ENCODE measurements around the gene P4HA3. TPM values are rescaled to one million over a fixed set of nuclear protein-coding genes. Genes with fewer than 3 reads are reported as not detected.

Gene P4HA3
- total RNA-seq, 2 experiments from 2014 or later, result not detected

DNA sequence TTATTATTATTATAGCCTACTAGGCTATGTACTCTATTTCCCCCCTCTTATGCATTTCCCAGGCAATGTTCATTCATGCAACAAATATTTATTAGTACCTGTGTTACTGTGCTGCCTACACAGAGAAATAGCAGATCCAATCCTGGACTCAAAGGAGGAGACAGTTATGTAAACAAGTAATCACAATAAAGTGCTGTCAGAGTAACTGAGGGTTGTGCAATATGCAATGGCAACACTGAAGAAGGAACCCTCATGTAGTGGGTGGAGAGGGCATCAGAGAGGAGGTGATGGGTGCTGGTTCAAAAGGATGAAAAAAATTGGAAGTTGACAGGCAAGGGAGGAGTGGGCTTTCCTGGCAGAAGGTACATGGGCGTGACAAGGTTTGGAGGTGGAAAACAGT is 886 bp upstream of the P4HA3 start:
- POLR2A ChIA-PET, result no interaction called here

DNA sequence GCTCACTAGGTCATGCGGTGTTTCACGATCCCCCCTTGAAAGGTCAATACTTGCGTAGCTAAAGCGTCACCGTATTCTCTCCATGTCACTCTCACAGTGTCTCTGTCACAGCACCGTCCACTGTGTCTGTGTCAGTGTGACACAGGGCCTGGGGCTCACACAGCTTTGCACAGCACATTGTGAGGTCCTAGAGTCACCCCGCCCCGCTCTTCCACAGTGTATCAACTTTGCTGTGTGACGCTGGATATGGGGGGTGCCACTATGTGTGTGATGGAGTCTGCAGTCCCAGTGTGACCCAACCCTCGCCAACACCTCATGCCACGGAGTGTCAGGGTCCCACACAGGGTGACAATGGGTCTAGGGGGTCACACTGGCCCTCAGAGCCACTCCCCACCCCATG is 583 bp downstream of the P4HA3 start:
- H3K9me3 Mint-ChIP-seq (ENCODE audit: insufficient read depth), result peaks cover 3% of the 10 kb centered on the region
- ATAC-seq, result no peak
- H3K4me1 Mint-ChIP-seq (ENCODE audit: low read depth), result peaks cover 7% of the 10 kb centered on the region
- H3K36me3 Mint-ChIP-seq (ENCODE audit: low read depth), result no peaks in the 10 kb centered on the region
- peak overlapping the region; percentile 48 for H3K4me3 Mint-ChIP-seq
- no peak overlapping the region for H3K27ac Mint-ChIP-seq
- POLR2A ChIA-PET, result interaction anchor here (0.6 kb wide), 1 partner anchor 211 kb away, joined by 3 read pairs; no protein-coding TSS in a partner anchor
- H3K27me3 Mint-ChIP-seq (ENCODE audit: low read depth), result peaks cover 56% of the 10 kb centered on the region
- no peak for DNase-seq
- CTCF ChIA-PET, result no interaction called here

More for the DNA sequence above, 886 bp upstream of the P4HA3 start:
- CTCF ChIA-PET, result interaction anchor here (1.3 to 2.1 kb wide), 3 partner anchors 9 to 137 kb away, joined by 3 to 12 read pairs (median 3); no protein-coding TSS in a partner anchor
- Mint-ChIP-seq H3K27me3 (ENCODE audit: low read depth) (peaks cover 54% of the 10 kb centered on the region), H3K4me3 (no peak overlapping the region), H3K27ac (no peak overlapping the region), H3K9me3 (ENCODE audit: insufficient read depth) (peaks cover 13% of the 10 kb centered on the region), H3K36me3 (ENCODE audit: low read depth) (no peaks in the 10 kb centered on the region), H3K4me1 (ENCODE audit: low read depth) (peaks cover 5% of the 10 kb centered on the region)
- DNase-seq (no peak), ATAC-seq (no peak)

DNA sequence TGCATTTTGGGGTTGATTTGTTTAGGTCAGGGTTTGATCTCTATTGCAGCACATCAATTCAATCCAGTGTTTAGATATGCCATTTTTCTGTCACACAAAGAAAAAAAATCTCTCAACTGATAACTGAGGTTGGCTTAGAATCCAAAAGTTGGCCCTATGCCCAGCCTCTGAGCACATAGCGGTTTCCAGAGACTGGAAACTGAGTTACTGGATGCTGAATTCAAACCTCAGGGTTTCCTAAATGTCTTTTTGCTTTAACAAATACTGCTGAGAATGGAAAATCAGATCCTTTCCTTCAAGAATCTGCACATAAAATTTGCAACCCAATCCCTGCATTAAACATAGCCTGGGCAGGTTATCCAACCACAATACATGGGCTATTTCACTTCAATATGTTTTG is 4.0 kb downstream of the P4HA3 start:
- ATAC-seq (no peak), DNase-seq (no peak)
- no peaks in the 10 kb centered on the region for H3K9me3 Mint-ChIP-seq (ENCODE audit: insufficient read depth)
- peaks cover 55% of the 10 kb centered on the region for H3K27me3 Mint-ChIP-seq (ENCODE audit: low read depth)
- ChIA-PET CTCF (interaction anchor here (1.5 to 1.6 kb wide), 2 partner anchors 14 to 51 kb away, joined by 4 to 5 read pairs; no protein-coding TSS in a partner anchor), POLR2A (no interaction called here)
- H3K27ac Mint-ChIP-seq, result no peak overlapping the region
- H3K4me1 Mint-ChIP-seq (ENCODE audit: low read depth), result peaks cover 7% of the 10 kb centered on the region
- no peak overlapping the region for H3K4me3 Mint-ChIP-seq
- H3K36me3 Mint-ChIP-seq (ENCODE audit: low read depth), result no peaks in the 10 kb centered on the region

DNA sequence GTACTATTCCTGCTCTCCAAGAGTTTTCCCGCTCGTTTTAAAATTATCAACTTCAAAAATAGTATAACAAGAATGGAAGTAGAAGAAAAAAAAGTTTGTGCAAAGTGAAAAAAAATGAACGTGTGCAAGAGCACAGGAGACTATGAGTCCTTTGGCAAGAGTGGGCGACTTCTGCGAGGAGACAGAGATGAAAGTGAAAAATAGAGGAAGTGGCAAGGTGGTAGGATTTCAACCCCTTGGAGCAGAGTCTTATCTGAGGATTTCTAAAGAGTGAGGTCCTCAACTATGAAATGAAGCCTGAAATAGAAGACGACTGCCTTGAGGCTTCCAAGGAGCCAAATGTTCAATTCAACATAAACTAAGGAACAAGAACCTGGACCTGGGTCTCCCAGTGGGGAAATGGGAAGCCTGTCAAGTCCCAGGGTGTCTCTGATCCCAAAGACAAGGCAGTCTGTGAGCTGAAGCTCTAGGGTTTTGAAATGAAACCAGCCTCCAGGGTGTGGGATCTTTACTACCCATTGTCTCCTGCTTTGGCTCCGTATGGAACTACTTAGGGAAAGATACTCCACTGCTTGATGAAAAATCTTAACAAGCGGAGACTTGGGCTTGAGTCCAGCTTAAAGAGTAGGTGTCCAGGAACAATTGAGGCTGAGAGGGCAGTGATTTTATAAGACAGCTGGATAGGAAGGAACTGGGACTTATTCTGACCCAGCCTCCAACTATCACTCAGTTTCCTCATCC is 4.8 kb downstream of the P4HA3 start:
- H3K4me1 Mint-ChIP-seq (ENCODE audit: low read depth), result peaks cover 3% of the 10 kb centered on the region
- H3K9me3 Mint-ChIP-seq (ENCODE audit: insufficient read depth), result no peaks in the 10 kb centered on the region
- H3K4me3 Mint-ChIP-seq, result no peak overlapping the region
- H3K27ac Mint-ChIP-seq, result no peak overlapping the region
- DNase-seq, result no peak
- CTCF ChIA-PET, result no interaction called here
- POLR2A ChIA-PET, result no interaction called here
- no peak for ATAC-seq
- H3K27me3 Mint-ChIP-seq (ENCODE audit: low read depth), result peaks cover 49% of the 10 kb centered on the region
- H3K36me3 Mint-ChIP-seq (ENCODE audit: low read depth), result no peaks in the 10 kb centered on the region

DNA sequence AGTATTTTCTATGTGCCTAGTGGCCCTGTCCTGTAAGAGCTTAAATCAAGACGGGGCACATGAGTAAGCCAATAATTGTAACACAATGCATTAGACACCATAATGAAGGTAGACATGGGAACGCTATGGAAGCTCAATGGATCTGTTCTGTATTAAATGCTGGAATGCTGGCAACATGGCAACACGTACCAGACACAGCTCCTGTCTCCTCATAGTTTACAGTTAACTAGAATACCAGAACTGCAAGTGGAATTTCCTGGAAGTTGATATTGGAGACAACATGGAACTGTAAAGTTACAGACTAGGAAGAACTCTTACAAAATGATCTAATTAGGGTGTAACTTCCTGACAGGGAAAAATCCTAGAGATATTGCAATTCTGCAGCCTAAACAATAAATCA is 12.4 kb downstream of the P4HA3 start:
- Mint-ChIP-seq H3K9me3 (ENCODE audit: insufficient read depth) (no peaks in the 10 kb centered on the region), H3K27ac (no peak overlapping the region), H3K4me1 (ENCODE audit: low read depth) (peaks cover 5% of the 10 kb centered on the region), H3K36me3 (ENCODE audit: low read depth) (no peaks in the 10 kb centered on the region), H3K27me3 (ENCODE audit: low read depth) (peaks cover 7% of the 10 kb centered on the region), H3K4me3 (no peak overlapping the region)
- ATAC-seq (no peak), DNase-seq (no peak)
- CTCF ChIA-PET, result interaction anchor here (2.4 kb wide), 1 partner anchor 23 kb away, joined by 13 read pairs; no protein-coding TSS in a partner anchor
- POLR2A ChIA-PET, result no interaction called here

DNA sequence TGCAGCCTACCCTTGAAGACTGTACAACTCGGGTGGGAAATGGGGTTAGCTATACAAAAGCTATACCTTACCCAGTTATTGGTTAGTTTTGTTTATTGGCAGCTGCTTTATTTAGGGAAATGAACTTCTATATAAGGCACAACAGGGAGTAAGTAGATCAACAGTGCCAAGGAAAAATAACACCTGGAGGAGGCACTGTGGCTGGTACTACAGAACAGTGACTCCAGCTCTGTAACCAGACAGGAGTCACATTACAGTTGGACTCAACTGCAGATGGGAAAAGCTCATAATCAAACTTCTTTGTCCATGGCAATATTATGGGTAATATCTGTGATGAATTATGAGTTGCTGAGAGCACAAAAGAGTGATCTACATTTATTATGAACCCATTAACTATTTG is 14.0 kb downstream of the P4HA3 start:
- no peak for ATAC-seq
- ChIA-PET POLR2A (no interaction called here), CTCF (interaction anchor here (0.9 kb wide), 2 partner anchors 42 to 151 kb away, joined by 3 to 4 read pairs; no protein-coding TSS in a partner anchor)
- DNase-seq, result no peak
- Mint-ChIP-seq H3K36me3 (ENCODE audit: low read depth) (no peaks in the 10 kb centered on the region), H3K4me1 (ENCODE audit: low read depth) (peaks cover 5% of the 10 kb centered on the region), H3K27ac (no peak overlapping the region), H3K9me3 (ENCODE audit: insufficient read depth) (no peaks in the 10 kb centered on the region), H3K4me3 (no peak overlapping the region), H3K27me3 (ENCODE audit: low read depth) (peaks cover 9% of the 10 kb centered on the region)

DNA sequence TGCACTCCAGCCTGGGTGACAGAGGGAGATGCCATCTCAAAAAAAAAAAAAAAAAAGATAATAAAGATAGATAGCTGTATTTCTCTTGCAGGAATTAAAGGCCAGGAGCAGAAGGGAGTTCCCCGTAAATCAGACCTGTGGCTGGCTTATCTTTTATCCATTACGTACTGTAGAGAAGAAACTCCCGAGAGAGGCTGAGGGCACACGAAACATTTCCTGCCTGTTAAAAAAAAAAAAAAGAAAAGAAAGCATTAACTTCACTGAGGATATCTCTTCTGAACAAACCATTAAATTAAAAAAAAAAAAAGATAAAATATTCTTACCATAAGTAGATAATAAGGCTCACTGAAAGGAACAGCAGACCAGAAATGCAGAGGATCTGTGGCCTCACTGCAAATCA is 22.5 kb downstream of the P4HA3 start:
- DNase-seq (no peak), ATAC-seq (no peak)
- Mint-ChIP-seq H3K4me3 (no peak overlapping the region), H3K9me3 (ENCODE audit: insufficient read depth) (no peaks in the 10 kb centered on the region), H3K27me3 (ENCODE audit: low read depth) (peaks cover 5% of the 10 kb centered on the region), H3K36me3 (ENCODE audit: low read depth) (peaks cover 2% of the 10 kb centered on the region), H3K4me1 (ENCODE audit: low read depth) (no peaks in the 10 kb centered on the region), H3K27ac (no peak overlapping the region)
- ChIA-PET POLR2A (no interaction called here), CTCF (interaction anchor here (0.6 kb wide), 1 partner anchor 454 kb away, joined by 3 read pairs; no protein-coding TSS in a partner anchor)

DNA sequence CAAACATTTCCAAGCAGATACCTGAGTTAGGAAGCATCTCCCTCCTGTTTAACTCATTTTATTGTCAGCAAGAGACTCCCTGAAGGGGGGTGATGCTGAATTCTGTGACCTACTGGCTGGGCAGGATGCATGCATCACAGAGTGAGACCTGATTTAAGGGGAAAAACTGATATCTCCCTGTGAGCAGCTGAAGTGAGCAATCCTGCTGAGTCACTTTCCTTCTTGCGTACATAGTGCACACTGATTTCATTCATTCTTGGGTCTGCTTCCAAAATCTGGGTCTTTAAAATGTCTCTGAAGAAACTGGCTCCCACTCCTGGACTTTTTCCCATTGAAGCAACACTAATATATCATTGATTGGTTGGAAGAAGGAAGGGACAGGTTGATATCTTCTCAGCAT is 23.3 kb downstream of the P4HA3 start:
- H3K9me3 Mint-ChIP-seq (ENCODE audit: insufficient read depth), result no peaks in the 10 kb centered on the region
- ATAC-seq (no peak), DNase-seq (no peak)
- POLR2A ChIA-PET, result no interaction called here
- peaks cover 2% of the 10 kb centered on the region for H3K36me3 Mint-ChIP-seq (ENCODE audit: low read depth)
- H3K4me3 Mint-ChIP-seq, result no peak overlapping the region
- H3K4me1 Mint-ChIP-seq (ENCODE audit: low read depth), result no peaks in the 10 kb centered on the region
- H3K27me3 Mint-ChIP-seq (ENCODE audit: low read depth), result peaks cover 4% of the 10 kb centered on the region
- CTCF ChIA-PET, result interaction anchor here (0.6 kb wide), 1 partner anchor 454 kb away, joined by 3 read pairs; no protein-coding TSS in a partner anchor
- H3K27ac Mint-ChIP-seq, result no peak overlapping the region

DNA sequence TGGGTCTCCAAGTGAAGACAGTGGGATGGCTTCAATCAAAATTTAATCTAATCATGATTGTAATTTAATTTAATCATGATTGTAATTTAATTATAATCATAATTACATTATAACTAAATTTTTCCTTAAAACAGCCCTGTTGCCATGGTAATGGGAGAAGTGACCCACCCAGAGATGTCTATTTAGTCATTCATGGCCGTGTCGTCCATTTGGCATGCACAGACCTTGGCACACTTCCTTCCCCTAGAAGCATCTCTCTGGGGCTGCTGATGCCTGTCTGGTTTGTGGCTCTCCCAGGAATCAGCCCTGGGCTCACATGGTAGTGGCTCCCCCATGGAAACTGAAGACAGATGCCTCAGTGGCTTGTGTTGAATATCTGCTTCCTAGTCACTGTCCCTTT is 27.0 kb downstream of the P4HA3 start:
- no peaks in the 10 kb centered on the region for H3K36me3 Mint-ChIP-seq (ENCODE audit: low read depth)
- no peaks in the 10 kb centered on the region for H3K27me3 Mint-ChIP-seq (ENCODE audit: low read depth)
- no peaks in the 10 kb centered on the region for H3K9me3 Mint-ChIP-seq (ENCODE audit: insufficient read depth)
- no peak overlapping the region for H3K4me3 Mint-ChIP-seq
- H3K27ac Mint-ChIP-seq, result no peak overlapping the region
- no peaks in the 10 kb centered on the region for H3K4me1 Mint-ChIP-seq (ENCODE audit: low read depth)
- ChIA-PET CTCF (interaction anchor here (1.4 kb wide), 1 partner anchor 29 kb away, joined by 3 read pairs; no protein-coding TSS in a partner anchor), POLR2A (no interaction called here)
- DNase-seq (no peak), ATAC-seq (no peak)

DNA sequence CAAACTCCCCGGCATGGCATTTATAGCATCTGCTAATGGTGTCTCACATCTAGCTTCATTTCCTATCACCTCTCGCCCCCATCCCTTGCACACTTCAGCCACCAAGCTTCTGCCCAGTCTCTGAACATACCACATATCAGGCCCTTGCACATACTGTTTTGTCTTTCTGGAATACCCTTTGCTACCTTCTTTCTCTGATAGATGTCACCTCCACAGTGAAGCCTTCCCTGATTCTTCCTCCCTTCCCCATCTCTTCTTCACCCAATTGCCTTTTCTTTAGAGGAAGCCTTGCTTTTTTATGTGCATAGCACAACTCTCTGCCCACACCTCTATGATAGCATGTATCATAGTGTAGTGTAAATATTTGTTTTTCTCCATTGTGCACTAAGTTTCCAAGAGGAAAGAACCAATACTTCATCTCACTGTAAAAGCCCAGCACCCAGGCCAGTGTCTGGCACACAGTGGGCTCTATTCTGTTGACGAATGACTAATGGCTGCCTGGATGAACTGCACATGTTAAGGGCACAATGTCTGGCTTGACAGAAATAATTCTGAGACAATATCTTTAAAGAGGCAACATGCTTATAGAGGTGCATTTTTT is 27.8 kb downstream of the P4HA3 start:
- Mint-ChIP-seq H3K4me3 (no peak overlapping the region), H3K36me3 (ENCODE audit: low read depth) (no peaks in the 10 kb centered on the region), H3K27me3 (ENCODE audit: low read depth) (no peaks in the 10 kb centered on the region), H3K9me3 (ENCODE audit: insufficient read depth) (no peaks in the 10 kb centered on the region), H3K27ac (no peak overlapping the region), H3K4me1 (ENCODE audit: low read depth) (no peaks in the 10 kb centered on the region)
- ATAC-seq (no peak), DNase-seq (no peak)
- ChIA-PET CTCF (interaction anchor here (1.0 to 1.4 kb wide), 2 partner anchors 28 to 38 kb away, joined by 3 to 5 read pairs; no protein-coding TSS in a partner anchor), POLR2A (no interaction called here)

DNA sequence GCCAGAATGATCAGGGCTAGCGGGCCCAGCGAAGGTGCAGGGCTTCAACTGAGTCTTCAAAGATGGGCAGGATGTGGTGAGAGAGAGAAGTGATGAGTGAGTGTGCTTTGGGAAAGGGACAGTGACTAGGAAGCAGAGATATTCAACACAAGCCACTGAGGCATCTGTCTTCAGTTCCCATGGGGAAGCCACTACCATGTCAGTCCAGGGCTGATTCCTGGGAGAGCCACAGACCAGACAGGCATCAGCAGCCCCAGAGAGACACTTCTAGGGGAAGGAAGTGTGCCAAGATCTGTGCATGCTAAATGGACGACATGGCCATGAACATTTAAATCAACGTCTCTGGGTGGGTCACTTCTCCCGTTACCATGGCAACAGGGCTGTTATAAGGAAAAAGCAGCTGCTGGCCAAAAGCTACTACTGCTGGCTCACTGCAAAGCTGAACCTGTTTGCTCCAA is 28.5 kb downstream of the P4HA3 start:
- Mint-ChIP-seq H3K27ac (no peak overlapping the region), H3K27me3 (ENCODE audit: low read depth) (peaks cover 4% of the 10 kb centered on the region), H3K4me1 (ENCODE audit: low read depth) (no peaks in the 10 kb centered on the region), H3K9me3 (ENCODE audit: insufficient read depth) (no peaks in the 10 kb centered on the region), H3K4me3 (no peak overlapping the region), H3K36me3 (ENCODE audit: low read depth) (no peaks in the 10 kb centered on the region)
- POLR2A ChIA-PET, result no interaction called here
- ATAC-seq, result peak; percentile 44
- no peak for DNase-seq
- CTCF ChIA-PET, result interaction anchor here (1.0 to 1.4 kb wide), 2 partner anchors 27 to 38 kb away, joined by 3 to 5 read pairs; no protein-coding TSS in a partner anchor

DNA sequence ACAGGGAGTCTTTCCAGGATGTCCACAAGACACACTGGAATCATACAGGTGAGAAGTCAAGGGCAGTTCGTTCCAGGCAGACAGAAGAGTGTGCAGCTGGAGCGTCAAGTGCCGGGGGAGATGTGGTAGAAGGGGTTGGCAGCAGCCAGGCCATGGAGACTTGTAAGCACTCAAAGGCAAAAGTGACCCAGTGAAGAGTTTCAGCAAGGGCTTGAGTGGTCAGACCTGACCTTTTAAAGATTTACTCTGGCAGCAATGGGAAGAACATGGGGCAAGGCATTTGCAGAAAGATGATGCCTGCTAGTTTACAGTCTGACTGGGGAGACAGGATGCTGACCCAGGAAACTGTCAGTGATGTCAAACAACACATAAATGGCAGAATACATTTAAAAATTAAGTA is 29.0 kb downstream of the P4HA3 start:
- H3K4me3 Mint-ChIP-seq, result no peak overlapping the region
- no peaks in the 10 kb centered on the region for H3K9me3 Mint-ChIP-seq (ENCODE audit: insufficient read depth)
- ChIA-PET POLR2A (no interaction called here), CTCF (interaction anchor here (1.4 kb wide), 1 partner anchor 26 kb away, joined by 5 read pairs; no protein-coding TSS in a partner anchor)
- no peaks in the 10 kb centered on the region for H3K4me1 Mint-ChIP-seq (ENCODE audit: low read depth)
- no peak overlapping the region for H3K27ac Mint-ChIP-seq
- H3K27me3 Mint-ChIP-seq (ENCODE audit: low read depth), result peaks cover 8% of the 10 kb centered on the region
- ATAC-seq (no peak), DNase-seq (no peak)
- H3K36me3 Mint-ChIP-seq (ENCODE audit: low read depth), result no peaks in the 10 kb centered on the region

Measured in activated CD8-positive, alpha-beta T cell treated with anti-CD3 and anti-CD28 coated beads, Interleukin-2, amount 10 ng/mL, durations not matched to agents 7 days and 5 days (primary cell).